Mesenchymal stem cell (in vitro differentiated cells and primary cell): Measurements from ENCODE around the gene PARP14.
"Not testable (repeated sequence)": the region's sequence is repeated elsewhere in the genome, so short reads cannot be mapped to it uniquely, and the experiment has no call there.

Experiments used
- DNase-seq: peaks from one replicate; pipeline ENCODE4 v3.0.0-alpha.2; 2013
- H2AFZ ChIP-seq: one replicate; pipeline ENCODE4 v1.6.1; 2013; ENCODE audit warnings: low read depth, mild to moderate bottlenecking, control low read depth, inconsistent platforms, low read length, moderate library complexity
- H2AK5ac ChIP-seq: 2 replicates; pipeline ENCODE4 v1.6.1; 2013; ENCODE audit warnings: low read length, moderate library complexity, mild to moderate bottlenecking, inconsistent platforms; ENCODE audit not compliant: severe bottlenecking
- H2BK120ac ChIP-seq: one replicate; pipeline ENCODE4 v1.6.1; 2013; ENCODE audit warnings: low read depth, mild to moderate bottlenecking, inconsistent platforms, low read length, moderate library complexity
- H2BK12ac ChIP-seq, 2 experiments: one replicate each; pipeline ENCODE4 v1.6.1; 2013; ENCODE audit warnings: inconsistent platforms in 2 of 2, low read length in 2 of 2, mild to moderate bottlenecking in 2 of 2, moderate library complexity in 2 of 2, control low read depth in 1 of 2
- H2BK15ac ChIP-seq: one replicate; pipeline ENCODE4 v1.6.1; 2013; ENCODE audit warnings: mild to moderate bottlenecking, low read depth, inconsistent platforms; ENCODE audit not compliant: poor library complexity, severe bottlenecking
- H2BK5ac ChIP-seq: 2 replicates; pipeline ENCODE4 v1.6.1; 2013; ENCODE audit warnings: low read depth, mild to moderate bottlenecking, low read length, control low read depth, inconsistent platforms; ENCODE audit not compliant: poor library complexity, severe bottlenecking
- H3K14ac ChIP-seq, 2 experiments: one replicate each; pipeline ENCODE4 v1.6.1; 2013; ENCODE audit warnings: inconsistent platforms in 2 of 2, low read length in 2 of 2, control low read depth in 1 of 2, mild to moderate bottlenecking in 1 of 2, moderate library complexity in 1 of 2
- H3K18ac ChIP-seq, 2 experiments: one replicate each; pipeline ENCODE4 v1.6.1; 2013; ENCODE audit warnings: inconsistent platforms in 2 of 2, low read length in 2 of 2, control low read depth in 1 of 2, low read depth in 1 of 2, mild to moderate bottlenecking in 1 of 2
- H3K23ac ChIP-seq, 2 experiments: one replicate each; pipeline ENCODE4 v1.6.1; 2013; ENCODE audit warnings: inconsistent platforms in 2 of 2, low read length in 2 of 2, mild to moderate bottlenecking in 2 of 2, moderate library complexity in 2 of 2, control low read depth in 1 of 2
- H3K27ac ChIP-seq: 2 replicates; pipeline ENCODE4 v1.5.1; 2013; ENCODE audit warnings: mild to moderate bottlenecking, moderate library complexity, low read length, control low read depth, inconsistent platforms; ENCODE audit not compliant: poor library complexity, severe bottlenecking
- H3K27me3 ChIP-seq, 2 experiments: 2 replicates each; pipeline versions ENCODE4 v1.6.1 to v1.7.0; 2013; ENCODE audit warnings: low read length in 2 of 2, mild to moderate bottlenecking in 2 of 2, moderate library complexity in 2 of 2, control low read depth in 1 of 2, inconsistent platforms in 1 of 2; ENCODE audit not compliant: control insufficient read depth in 1 of 2, insufficient read depth in 1 of 2
- H3K36me3 ChIP-seq, 2 experiments: 2 replicates each; pipeline versions ENCODE4 v1.6.1 to v1.7.0; 2013; ENCODE audit warnings: low read length in 2 of 2, control low read depth in 1 of 2, inconsistent platforms in 1 of 2, low read depth in 1 of 2, mild to moderate bottlenecking in 1 of 2; ENCODE audit not compliant: insufficient read depth in 2 of 2, control insufficient read depth in 1 of 2
- H3K4ac ChIP-seq, 2 experiments: one replicate each; pipeline ENCODE4 v1.6.1; 2013; ENCODE audit warnings: inconsistent platforms in 2 of 2, low read length in 2 of 2, mild to moderate bottlenecking in 2 of 2, moderate library complexity in 2 of 2, control low read depth in 1 of 2, low read depth in 1 of 2
- H3K4me1 ChIP-seq: 2 replicates; pipeline ENCODE4 v1.6.1; 2013; ENCODE audit warnings: low read depth, low read length, control low read depth; ENCODE audit not compliant: control insufficient read depth, insufficient read depth
- H3K4me2 ChIP-seq: 2 replicates; pipeline ENCODE4 v1.6.1; 2013; ENCODE audit warnings: low read length, mild to moderate bottlenecking, inconsistent platforms; ENCODE audit not compliant: poor library complexity, severe bottlenecking
- H3K4me3 ChIP-seq, 2 experiments: 2 replicates each; pipeline versions ENCODE4 v1.5.1 to v1.7.0; 2013; ENCODE audit warnings: low read length in 2 of 2, mild to moderate bottlenecking in 2 of 2, control low read depth in 1 of 2, low read depth in 1 of 2; ENCODE audit not compliant: insufficient read depth in 1 of 2
- H3K79me1 ChIP-seq: replicated peaks from 2 replicates; pipeline ENCODE4 v1.6.1; 2013; ENCODE audit warnings: mild to moderate bottlenecking, control low read depth, low read length, inconsistent platforms; ENCODE audit not compliant: poor library complexity, severe bottlenecking
- H3K9ac ChIP-seq: 2 replicates; pipeline ENCODE4 v1.7.0; 2013; ENCODE audit warnings: mild to moderate bottlenecking, low read length, moderate library complexity
- H3K9me3 ChIP-seq: 2 replicates; pipeline ENCODE4 v1.7.0; 2013; ENCODE audit warnings: mild to moderate bottlenecking, low read length; ENCODE audit not compliant: control insufficient read depth
- H4K8ac ChIP-seq: one replicate; pipeline ENCODE4 v1.6.1; 2013; ENCODE audit warnings: inconsistent platforms, mild to moderate bottlenecking, low read length, moderate library complexity
- H4K91ac ChIP-seq: one replicate; pipeline ENCODE4 v1.6.1; 2013; ENCODE audit warnings: mild to moderate bottlenecking, low read length, inconsistent platforms
- WGBS: methylation state at CpG from one replicate; pipeline ENCODE4 v1.1.7; 2013; ENCODE audit warnings: mixed read lengths; 5-methylcytosine and 5-hydroxymethylcytosine counted together

PARP14 gene

DNA sequence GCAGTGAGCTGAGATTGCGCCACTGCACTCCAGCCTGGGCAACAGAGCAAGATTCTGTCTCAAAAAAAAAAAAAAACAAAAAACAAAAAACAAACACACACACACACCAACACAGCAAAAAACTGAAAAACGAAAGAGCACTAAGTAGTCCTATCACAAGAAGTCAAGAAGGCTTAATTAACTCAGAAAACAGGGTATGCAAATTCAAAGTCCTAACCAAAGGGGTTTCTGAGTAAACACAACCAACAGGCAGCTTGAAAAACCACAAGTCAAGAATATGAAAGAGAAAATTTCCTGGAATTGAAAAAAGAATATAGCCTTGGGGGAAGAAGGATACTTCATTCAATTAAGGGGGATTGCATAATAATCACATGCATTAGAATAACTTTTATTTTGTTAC is 37.7 kb upstream of the PARP14 start:
- Histone ChIP-seq H3K18ac (no peak overlapping the region), H3K14ac (no peak overlapping the region), H3K27me3 (no peaks in the 10 kb centered on the region), H3K79me1 (no peaks in the 10 kb centered on the region), H3K4me3 (no peak overlapping the region), H3K9ac (no peak overlapping the region), H2BK120ac (no peak overlapping the region), H2AFZ (no peak overlapping the region), H3K4ac (no peak overlapping the region), H3K27ac (no peak overlapping the region), H2BK15ac (no peak overlapping the region), H3K4me2 (no peak overlapping the region), H3K36me3 (no peaks in the 10 kb centered on the region), H3K23ac (no peak overlapping the region), H4K91ac (no peak overlapping the region), H2BK12ac (no peak overlapping the region), H4K8ac (no peak overlapping the region), H2BK5ac (no peak overlapping the region), H2AK5ac (no peak overlapping the region), H3K9me3 (no peaks in the 10 kb centered on the region), H3K4me1 (no peaks in the 10 kb centered on the region)
- no peak for DNase-seq
- 80% methylated on average over 2 of the region's 2 CpGs for WGBS

DNA sequence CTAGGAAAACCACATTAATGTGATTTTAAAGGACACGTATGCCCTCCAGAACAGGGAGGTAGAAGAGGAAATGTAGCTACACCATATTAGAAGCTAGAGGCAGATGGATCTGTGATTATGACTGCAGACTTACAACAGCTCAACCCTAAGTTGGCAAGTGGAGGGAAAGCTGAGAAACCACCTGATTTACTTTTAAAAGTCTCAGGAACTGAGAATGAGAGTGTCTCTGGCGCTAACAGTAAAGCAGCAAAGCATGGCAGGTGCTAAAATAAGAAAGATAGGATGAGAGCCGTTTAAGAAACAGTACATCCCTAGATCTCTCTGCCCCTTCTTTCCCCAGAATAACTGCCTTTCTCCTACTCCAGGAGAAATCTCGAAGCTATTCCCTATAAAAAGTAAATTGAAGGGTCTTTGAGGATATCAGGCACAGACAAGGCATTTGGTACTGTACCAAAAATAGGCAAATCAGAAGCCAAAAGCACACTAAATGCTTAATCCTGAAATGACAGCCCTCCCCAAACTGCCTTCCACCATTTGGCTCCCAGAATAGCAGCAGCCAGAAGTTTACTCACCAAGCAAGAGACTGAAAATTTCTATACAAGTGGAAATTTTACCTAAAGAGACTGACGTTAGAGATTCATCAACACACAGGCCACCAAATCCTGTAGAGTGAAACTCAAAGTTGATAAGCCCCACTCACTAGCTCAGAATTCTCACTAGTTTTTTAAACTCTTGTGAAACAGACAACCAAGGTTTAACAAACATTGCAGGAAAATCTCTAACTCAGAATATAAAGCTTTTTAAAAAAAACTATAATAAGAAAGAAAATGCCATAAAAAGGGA is 34.3 kb upstream of the PARP14 start:
- Histone ChIP-seq H3K36me3 (no peaks in the 10 kb centered on the region), H3K18ac (no peak overlapping the region), H2BK12ac (no peak overlapping the region), H3K4ac (no peak overlapping the region), H2BK5ac (no peak overlapping the region), H2BK15ac (no peak overlapping the region), H3K79me1 (no peaks in the 10 kb centered on the region), H4K91ac (no peak overlapping the region), H3K14ac (no peak overlapping the region), H2AFZ (no peak overlapping the region), H3K27me3 (peaks cover 4 to 5% of the 10 kb centered on the region in 2 experiments), H2BK120ac (no peak overlapping the region), H3K4me1 (no peaks in the 10 kb centered on the region), H3K4me2 (no peak overlapping the region), H3K9me3 (no peaks in the 10 kb centered on the region), H3K27ac (no peak overlapping the region), H3K23ac (no peak overlapping the region), H4K8ac (no peak overlapping the region), H3K9ac (peak overlapping the region; percentile 48), H2AK5ac (no peak overlapping the region), H3K4me3 (peak overlapping the region in 1 of 2 experiments; percentile 29)
- WGBS = 66% methylated on average over 3 of the region's 5 CpGs
- no peak for DNase-seq

DNA sequence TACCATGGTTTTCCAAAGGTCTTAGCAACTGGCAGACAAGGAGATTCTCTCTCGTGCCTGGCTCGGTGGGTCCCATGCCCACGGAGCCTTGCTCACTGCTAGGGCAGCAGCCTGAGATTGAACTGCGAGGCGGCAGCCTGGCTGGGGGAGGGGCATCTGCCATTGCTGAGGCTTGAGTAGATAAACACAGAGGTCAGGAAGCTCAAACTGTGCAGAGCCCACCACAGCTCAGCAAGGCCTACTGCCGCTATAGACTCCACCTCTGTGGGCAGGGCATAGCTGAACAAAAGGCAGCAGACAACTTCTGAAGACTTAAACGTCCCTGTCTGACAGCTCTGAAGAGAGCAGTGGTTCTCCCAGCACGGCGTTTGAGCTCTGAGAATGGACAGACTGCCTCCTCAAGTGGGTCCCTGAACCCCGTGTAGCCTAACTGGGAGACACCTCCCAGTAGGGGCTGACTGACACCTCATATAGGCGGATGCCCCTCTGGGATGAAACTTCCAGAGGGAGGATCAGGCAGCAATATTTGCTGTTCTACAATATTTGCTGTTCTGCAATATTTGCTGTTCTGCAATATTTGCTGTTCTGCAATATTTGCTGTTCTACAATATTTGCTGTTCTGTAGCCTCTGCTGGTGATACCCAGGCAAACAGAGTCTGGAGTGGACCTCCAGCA is 29.3 kb upstream of the PARP14 start:
- H3K4me3 ChIP-seq, H3K9ac ChIP-seq, H2AFZ ChIP-seq, H3K36me3 ChIP-seq, H3K27ac ChIP-seq, H3K27me3 ChIP-seq, H2BK12ac ChIP-seq, H4K8ac ChIP-seq, H3K4me2 ChIP-seq, H2AK5ac ChIP-seq, H2BK15ac ChIP-seq, H3K4me1 ChIP-seq, H3K18ac ChIP-seq, DNase-seq, H3K79me1 ChIP-seq, H4K91ac ChIP-seq, H3K4ac ChIP-seq, H3K9me3 ChIP-seq, H2BK5ac ChIP-seq, H3K14ac ChIP-seq, H3K23ac ChIP-seq, H2BK120ac ChIP-seq: not testable (repeated sequence)
- 76% methylated on average over 11 of the region's 11 CpGs for WGBS

DNA sequence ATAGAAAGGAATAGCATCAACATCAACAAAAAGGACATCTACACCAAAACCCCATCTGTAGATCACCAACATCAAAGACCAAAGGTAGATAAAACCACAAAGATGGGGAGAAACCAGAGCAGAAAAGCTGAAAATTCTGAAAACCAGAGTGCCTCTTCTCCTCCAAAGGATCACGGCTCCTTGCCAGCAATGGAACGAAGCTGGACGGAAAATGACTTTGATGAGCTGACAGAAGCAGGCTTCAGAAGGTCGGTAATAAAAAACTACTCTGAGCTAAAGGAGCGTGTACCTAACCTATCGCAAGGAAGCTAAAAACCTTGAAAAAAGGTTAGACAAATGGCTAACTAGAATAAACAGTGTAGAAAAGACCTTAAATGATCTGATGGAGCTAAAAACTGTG is 28.7 kb upstream of the PARP14 start:
- H3K4me3 ChIP-seq, H3K79me1 ChIP-seq, H2BK12ac ChIP-seq, H3K9ac ChIP-seq, H2BK5ac ChIP-seq, H2BK120ac ChIP-seq, H3K18ac ChIP-seq, H3K23ac ChIP-seq, H3K4ac ChIP-seq, H3K14ac ChIP-seq, H4K8ac ChIP-seq, H4K91ac ChIP-seq, H3K27ac ChIP-seq, H3K4me1 ChIP-seq, H2AK5ac ChIP-seq, H2BK15ac ChIP-seq, DNase-seq, H3K36me3 ChIP-seq, H3K27me3 ChIP-seq, H2AFZ ChIP-seq, H3K9me3 ChIP-seq, H3K4me2 ChIP-seq: not testable (repeated sequence)
- 96% methylated on average over 6 of the region's 6 CpGs for WGBS
